Ishikawa (cell line): Measurements from ENCODE around the gene CCDC8.

Experiments
- CEBPB ChIP-seq: IDR thresholded peaks from 2 replicates; pipeline ENCODE4 v1.6.1; 2012
- CREB1 ChIP-seq: IDR thresholded peaks from 2 replicates; pipeline ENCODE4 v1.6.1; 2012; ENCODE audit warnings: low read depth
- EGR1 ChIP-seq: IDR thresholded peaks from 2 replicates; pipeline ENCODE4 v1.6.1; 2012
- EP300 ChIP-seq: IDR thresholded peaks from 2 replicates; pipeline ENCODE4 v1.6.1; 2012; ENCODE audit warnings: borderline replicate concordance
- FOXM1 ChIP-seq: IDR thresholded peaks from 2 replicates; pipeline ENCODE4 v1.6.1; 2012; ENCODE audit warnings: low read depth, borderline replicate concordance
- NFIC ChIP-seq: IDR thresholded peaks from 2 replicates; pipeline ENCODE4 v1.6.1; 2012
- RAD21 ChIP-seq: IDR thresholded peaks from 2 replicates; pipeline ENCODE4 v1.6.1; 2012; ENCODE audit warnings: low read depth
- TAF1 ChIP-seq: IDR thresholded peaks from 2 replicates; pipeline ENCODE4 v1.6.1; 2012; ENCODE audit warnings: low read depth, mild to moderate bottlenecking
- TCF12 ChIP-seq: IDR thresholded peaks from 2 replicates; pipeline ENCODE4 v1.6.1; 2012; ENCODE audit warnings: low read depth
- TEAD4 ChIP-seq: IDR thresholded peaks from 2 replicates; pipeline ENCODE4 v1.6.1; 2012
- YY1 ChIP-seq: IDR thresholded peaks from 2 replicates; pipeline ENCODE4 v1.6.1; 2012; ENCODE audit warnings: low read depth
- ZBTB7A ChIP-seq: IDR thresholded peaks from 2 replicates; pipeline ENCODE4 v1.6.1; 2012; ENCODE audit warnings: low read depth
- TF ChIP-seq, protein P1 (sequence below): IDR thresholded peaks from 2 replicates; pipeline ENCODE4 v1.6.1; 2012
- TF ChIP-seq, protein P2 (sequence below): IDR thresholded peaks from 2 replicates; pipeline ENCODE4 v1.6.1; 2012; ENCODE audit warnings: low read depth, mild to moderate bottlenecking
- TF ChIP-seq, protein P3 (sequence below): IDR thresholded peaks from 2 replicates; pipeline ENCODE4 v1.6.1; 2012

CCDC8 gene

DNA sequence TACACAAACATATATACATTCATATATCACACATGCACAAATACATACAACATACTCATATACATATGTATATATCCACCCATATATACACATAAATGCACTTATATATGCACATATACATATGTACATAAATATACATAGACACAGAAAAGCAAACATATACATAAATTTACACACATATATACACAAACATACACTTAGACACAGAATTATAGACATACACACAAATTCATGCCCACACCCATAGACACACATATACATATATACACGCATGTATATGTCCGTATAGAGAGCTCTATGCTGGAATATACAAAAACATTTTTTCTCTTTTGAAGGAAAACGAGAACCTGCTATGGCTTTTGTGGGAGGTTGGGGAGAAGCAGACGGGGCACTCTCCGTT is 37.4 kb upstream of the CCDC8 start:
- TF ChIP-seq, protein P1, sequence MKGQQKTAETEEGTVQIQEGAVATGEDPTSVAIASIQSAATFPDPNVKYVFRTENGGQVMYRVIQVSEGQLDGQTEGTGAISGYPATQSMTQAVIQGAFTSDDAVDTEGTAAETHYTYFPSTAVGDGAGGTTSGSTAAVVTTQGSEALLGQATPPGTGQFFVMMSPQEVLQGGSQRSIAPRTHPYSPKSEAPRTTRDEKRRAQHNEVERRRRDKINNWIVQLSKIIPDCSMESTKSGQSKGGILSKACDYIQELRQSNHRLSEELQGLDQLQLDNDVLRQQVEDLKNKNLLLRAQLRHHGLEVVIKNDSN = no peak

- TF ChIP-seq EGR1 (no peak), CEBPB (no peak), EP300 (no peak), CREB1 (no peak), ZBTB7A (no peak), TAF1 (no peak)
- TF ChIP-seq, protein P2, sequence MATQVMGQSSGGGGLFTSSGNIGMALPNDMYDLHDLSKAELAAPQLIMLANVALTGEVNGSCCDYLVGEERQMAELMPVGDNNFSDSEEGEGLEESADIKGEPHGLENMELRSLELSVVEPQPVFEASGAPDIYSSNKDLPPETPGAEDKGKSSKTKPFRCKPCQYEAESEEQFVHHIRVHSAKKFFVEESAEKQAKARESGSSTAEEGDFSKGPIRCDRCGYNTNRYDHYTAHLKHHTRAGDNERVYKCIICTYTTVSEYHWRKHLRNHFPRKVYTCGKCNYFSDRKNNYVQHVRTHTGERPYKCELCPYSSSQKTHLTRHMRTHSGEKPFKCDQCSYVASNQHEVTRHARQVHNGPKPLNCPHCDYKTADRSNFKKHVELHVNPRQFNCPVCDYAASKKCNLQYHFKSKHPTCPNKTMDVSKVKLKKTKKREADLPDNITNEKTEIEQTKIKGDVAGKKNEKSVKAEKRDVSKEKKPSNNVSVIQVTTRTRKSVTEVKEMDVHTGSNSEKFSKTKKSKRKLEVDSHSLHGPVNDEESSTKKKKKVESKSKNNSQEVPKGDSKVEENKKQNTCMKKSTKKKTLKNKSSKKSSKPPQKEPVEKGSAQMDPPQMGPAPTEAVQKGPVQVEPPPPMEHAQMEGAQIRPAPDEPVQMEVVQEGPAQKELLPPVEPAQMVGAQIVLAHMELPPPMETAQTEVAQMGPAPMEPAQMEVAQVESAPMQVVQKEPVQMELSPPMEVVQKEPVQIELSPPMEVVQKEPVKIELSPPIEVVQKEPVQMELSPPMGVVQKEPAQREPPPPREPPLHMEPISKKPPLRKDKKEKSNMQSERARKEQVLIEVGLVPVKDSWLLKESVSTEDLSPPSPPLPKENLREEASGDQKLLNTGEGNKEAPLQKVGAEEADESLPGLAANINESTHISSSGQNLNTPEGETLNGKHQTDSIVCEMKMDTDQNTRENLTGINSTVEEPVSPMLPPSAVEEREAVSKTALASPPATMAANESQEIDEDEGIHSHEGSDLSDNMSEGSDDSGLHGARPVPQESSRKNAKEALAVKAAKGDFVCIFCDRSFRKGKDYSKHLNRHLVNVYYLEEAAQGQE = no peak
- TF ChIP-seq, protein P1 = no peak
Measured at GRCh38 chr19:46449228-46449627, 35.9 kb upstream of the CCDC8 start.

GRCh38 chr19:46448601-46449000 is 35.2 kb upstream of the CCDC8 start:
- TF ChIP-seq CEBPB (no peak), EP300 (no peak), RAD21 (no peak)
- TF ChIP-seq, protein P2 = no peak

DNA sequence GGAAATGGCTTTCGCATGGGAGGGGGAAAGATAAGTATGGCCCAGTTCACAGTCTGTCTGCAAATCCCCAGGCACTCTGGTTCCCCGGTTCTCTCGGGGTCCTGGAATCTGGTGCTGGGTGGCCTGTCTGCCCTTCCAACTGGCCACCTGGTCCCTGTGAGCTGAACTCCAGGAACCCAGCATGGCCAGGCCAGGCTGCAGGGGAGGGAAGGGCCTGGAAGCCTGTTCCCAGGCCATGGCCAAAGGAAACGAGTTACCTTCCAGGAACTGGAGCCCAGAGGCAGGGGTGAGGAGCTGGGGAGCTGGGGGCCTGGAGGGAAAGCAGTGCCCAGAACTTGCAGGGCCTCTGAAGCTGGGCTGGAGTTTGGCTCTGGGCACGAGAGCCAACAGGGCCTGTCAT is 34.5 kb upstream of the CCDC8 start:
- TF ChIP-seq TCF12 = no peak
- no peak for TF ChIP-seq EGR1
- TF ChIP-seq NFIC = no peak

DNA sequence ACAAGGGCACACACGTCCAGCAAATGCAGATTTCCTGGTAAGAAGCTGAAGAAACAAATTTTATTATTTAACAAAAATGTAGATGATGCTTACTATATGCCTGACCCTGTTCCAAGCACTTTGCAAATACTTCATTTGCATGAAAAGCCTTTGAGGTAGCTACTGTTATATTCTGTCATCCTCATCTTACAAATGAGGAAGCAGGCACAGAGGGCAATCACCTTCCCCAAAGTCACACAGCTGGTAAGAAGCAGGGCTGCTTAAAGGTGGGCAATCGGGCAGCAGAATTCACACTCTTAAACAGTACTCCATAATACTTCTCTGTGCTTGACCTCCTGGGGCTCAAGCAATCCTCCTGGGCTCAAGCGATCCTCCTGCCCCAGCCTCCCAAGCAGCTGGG is 33.6 kb upstream of the CCDC8 start:
- TF ChIP-seq YY1 (no peak), TEAD4 (no peak), CREB1 (no peak), TAF1 (no peak), CEBPB (no peak), EP300 (no peak), NFIC (no peak), ZBTB7A (no peak), TCF12 (no peak)
- TF ChIP-seq, protein P2 = no peak

DNA sequence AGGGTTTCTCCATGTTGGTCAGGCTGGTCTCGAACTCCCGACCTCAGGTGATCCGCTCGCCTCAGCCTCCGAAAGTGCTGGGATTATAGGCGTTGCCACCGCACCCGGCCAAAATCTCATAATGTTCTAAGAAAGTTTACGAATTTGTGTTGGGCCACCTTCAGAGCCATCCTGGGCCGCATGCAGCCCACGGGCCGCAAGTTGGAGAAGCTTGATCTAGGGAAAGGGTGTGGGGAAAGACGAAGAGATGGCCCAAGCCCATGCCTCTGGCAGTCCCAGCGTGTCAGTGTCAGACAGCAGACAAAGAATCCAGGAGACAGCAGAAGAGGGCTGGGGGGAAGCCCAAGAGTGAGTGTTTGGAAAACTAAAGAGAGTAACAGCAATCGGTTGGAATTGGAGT is 32.7 kb upstream of the CCDC8 start:
- TF ChIP-seq EP300 (no peak), CREB1 (no peak), RAD21 (no peak), NFIC (no peak), EGR1 (no peak), TCF12 (no peak), FOXM1 (no peak), ZBTB7A (no peak), CEBPB (no peak), TAF1 (no peak), TEAD4 (no peak), YY1 (no peak)
- TF ChIP-seq, protein P1 = no peak
- TF ChIP-seq, protein P2 = no peak
- TF ChIP-seq, protein P3, sequence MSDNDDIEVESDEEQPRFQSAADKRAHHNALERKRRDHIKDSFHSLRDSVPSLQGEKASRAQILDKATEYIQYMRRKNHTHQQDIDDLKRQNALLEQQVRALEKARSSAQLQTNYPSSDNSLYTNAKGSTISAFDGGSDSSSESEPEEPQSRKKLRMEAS = no peak
